Fibroblast of lung (primary cell): ENCODE data around the gene ULK2. TPM values are rescaled to one million over a fixed set of nuclear protein-coding genes. Genes with fewer than 3 reads are reported as not detected.
"Not testable (repeated sequence)": the region's sequence is repeated elsewhere in the genome, so short reads cannot be mapped to it uniquely, and the experiment has no call there.

Experiments
- DNase-seq, 2 donors: peaks; one replicate each; pipeline versions ENCODE4 v3.0.0 to v3.0.0-alpha.2; 2010; ENCODE audit warnings: low read depth in 2 of 2
- H2AFZ ChIP-seq: 2 replicates; pipeline ENCODE4 v1.5.1; 2012; ENCODE audit warnings: low read length, control low read depth, inconsistent platforms
- H3K27ac ChIP-seq: 2 replicates; pipeline ENCODE4 v1.5.1; 2011; ENCODE audit warnings: low read length, control low read depth; ENCODE audit not compliant: insufficient read depth
- H3K27me3 ChIP-seq: 2 replicates; pipeline ENCODE4 v1.5.1; 2011; ENCODE audit warnings: mild to moderate bottlenecking, low read length; ENCODE audit not compliant: control insufficient read depth, insufficient read depth
- H3K36me3 ChIP-seq: 2 replicates; pipeline ENCODE4 v1.5.1; 2011; ENCODE audit warnings: low read length; ENCODE audit not compliant: control insufficient read depth, insufficient read depth
- H3K4me1 ChIP-seq: 2 replicates; pipeline ENCODE4 v1.5.1; 2011; ENCODE audit warnings: low read length; ENCODE audit not compliant: control insufficient read depth, insufficient read depth; ENCODE audit errors: extremely low read depth
- H3K4me2 ChIP-seq: 2 replicates; pipeline ENCODE4 v1.5.1; 2011; ENCODE audit warnings: low read length, control low read depth; ENCODE audit not compliant: insufficient read depth; ENCODE audit errors: extremely low read depth
- H3K4me3 ChIP-seq, 4 experiments: fragments of 200-600 bp in 1 of 4; sonication (generic) in 1 of 4; replicated peaks in 1 of 4; 2 replicates each; pipeline ENCODE4 v1.5.1; 2011 to 2016; ENCODE audit warnings: low read length in 4 of 4, low read depth in 3 of 4, mild to moderate bottlenecking in 3 of 4, control low read depth in 2 of 4, inconsistent platforms in 1 of 4, mixed read lengths in 1 of 4; ENCODE audit not compliant: insufficient read depth in 1 of 4; ENCODE audit errors: control extremely low read depth in 1 of 4
- H3K79me2 ChIP-seq: 2 replicates; pipeline ENCODE4 v1.5.1; 2012; ENCODE audit warnings: mild to moderate bottlenecking, low read length, inconsistent platforms; ENCODE audit not compliant: control insufficient read depth, insufficient read depth
- H3K9ac ChIP-seq: 2 replicates; pipeline ENCODE4 v1.5.1; 2011; ENCODE audit warnings: mild to moderate bottlenecking, low read length, control low read depth; ENCODE audit not compliant: insufficient read depth
- H3K9me3 ChIP-seq: 2 replicates; pipeline ENCODE4 v1.5.1; 2012; ENCODE audit warnings: low read depth, low read length; ENCODE audit not compliant: control insufficient read depth, insufficient read depth
- H4K20me1 ChIP-seq: 2 replicates; pipeline ENCODE4 v1.5.1; 2011; ENCODE audit warnings: low read length; ENCODE audit not compliant: control insufficient read depth, insufficient read depth; ENCODE audit errors: extremely low read depth
- EZH2 ChIP-seq: IDR thresholded peaks from 2 replicates; pipeline ENCODE4 v1.5.1; 2012; ENCODE audit warnings: low read length, control low read depth, mild to moderate bottlenecking; ENCODE audit errors: missing control alignments
- polyA plus RNA-seq, 2 donors: library from polyadenylated mRNA; depleted of rRNA in 1 of 2; stranded (reverse) in 1 of 2; unstranded in 1 of 2; fragments of >200 nt; gene quantifications; 2 replicates each; pipeline ENCODE4 v1.2.1, GENCODE V29; 2011 to 2012; ENCODE audit warnings: missing spikeins in 1 of 2
- total RNA-seq: library from RNA; depleted of rRNA; stranded (reverse); fragments of >200 nt; gene quantifications from 2 replicates; pipeline ENCODE4 v1.2.1, GENCODE V29; 2014
- TF ChIP-seq, protein P1 (sequence below), 2 donors: IDR thresholded peaks in 1 of 2; conservative IDR thresholded peaks in 1 of 2; 1 replicate in 1 of 2; 2 replicates in 1 of 2; pipeline ENCODE4 v1.5.1; 2011 to 2012; ENCODE audit warnings: low read length in 2 of 2, control low read depth in 1 of 2, inconsistent platforms in 1 of 2, low read depth in 1 of 2, mild to moderate bottlenecking in 1 of 2

The ULK2 gene
- total and polyA plus RNA-seq, 2 donors (not counting 1 experiment from before 2014, with no cell fraction given) = 20.0 to 46.1 TPM

DNA sequence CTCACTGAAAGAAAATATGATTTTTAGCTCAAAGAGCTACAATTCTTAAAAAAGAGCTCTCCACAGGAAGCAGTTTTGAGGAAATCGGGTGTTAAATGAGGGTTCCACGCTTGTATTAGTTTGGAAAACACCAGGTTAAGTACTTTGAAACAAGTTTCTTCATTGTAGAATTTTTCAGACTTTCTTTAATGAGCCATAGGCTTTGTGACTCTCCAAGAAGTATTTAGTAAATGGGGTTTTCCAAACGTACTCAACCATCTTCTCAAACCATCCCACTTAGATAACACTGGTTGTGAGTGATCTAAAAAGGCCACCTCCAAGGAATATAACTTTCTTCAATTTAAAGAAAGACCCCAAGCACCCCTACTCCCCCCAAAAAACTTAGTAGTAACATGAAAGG, 2.7 kb downstream of the ULK2 start:
- H3K36me3 ChIP-seq = no peaks in the 10 kb centered on the region
- H3K4me2 ChIP-seq = no peak overlapping the region
- H3K27me3 ChIP-seq = no peaks in the 10 kb centered on the region
- no peak overlapping the region for H3K4me3 ChIP-seq
- H3K27ac ChIP-seq = no peak overlapping the region
- H4K20me1 ChIP-seq = no peaks in the 10 kb centered on the region
- H3K79me2 ChIP-seq = no peaks in the 10 kb centered on the region
- H3K9ac ChIP-seq = no peak overlapping the region
- DNase-seq = no peak
- TF ChIP-seq, protein P1, sequence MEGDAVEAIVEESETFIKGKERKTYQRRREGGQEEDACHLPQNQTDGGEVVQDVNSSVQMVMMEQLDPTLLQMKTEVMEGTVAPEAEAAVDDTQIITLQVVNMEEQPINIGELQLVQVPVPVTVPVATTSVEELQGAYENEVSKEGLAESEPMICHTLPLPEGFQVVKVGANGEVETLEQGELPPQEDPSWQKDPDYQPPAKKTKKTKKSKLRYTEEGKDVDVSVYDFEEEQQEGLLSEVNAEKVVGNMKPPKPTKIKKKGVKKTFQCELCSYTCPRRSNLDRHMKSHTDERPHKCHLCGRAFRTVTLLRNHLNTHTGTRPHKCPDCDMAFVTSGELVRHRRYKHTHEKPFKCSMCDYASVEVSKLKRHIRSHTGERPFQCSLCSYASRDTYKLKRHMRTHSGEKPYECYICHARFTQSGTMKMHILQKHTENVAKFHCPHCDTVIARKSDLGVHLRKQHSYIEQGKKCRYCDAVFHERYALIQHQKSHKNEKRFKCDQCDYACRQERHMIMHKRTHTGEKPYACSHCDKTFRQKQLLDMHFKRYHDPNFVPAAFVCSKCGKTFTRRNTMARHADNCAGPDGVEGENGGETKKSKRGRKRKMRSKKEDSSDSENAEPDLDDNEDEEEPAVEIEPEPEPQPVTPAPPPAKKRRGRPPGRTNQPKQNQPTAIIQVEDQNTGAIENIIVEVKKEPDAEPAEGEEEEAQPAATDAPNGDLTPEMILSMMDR (conservative IDR thresholded peaks at IDR 0.05 in 1 of 2, IDR thresholded peaks at IDR 0.05 in 1 of 2; ENCODE audit: low read depth in 1 of 2, low read length in 2 of 2) = no peak
- no peak for TF ChIP-seq EZH2
- no peaks in the 10 kb centered on the region for H3K4me1 ChIP-seq
- H2AFZ ChIP-seq = no peak overlapping the region
- H3K9me3 ChIP-seq = no peaks in the 10 kb centered on the region

DNA sequence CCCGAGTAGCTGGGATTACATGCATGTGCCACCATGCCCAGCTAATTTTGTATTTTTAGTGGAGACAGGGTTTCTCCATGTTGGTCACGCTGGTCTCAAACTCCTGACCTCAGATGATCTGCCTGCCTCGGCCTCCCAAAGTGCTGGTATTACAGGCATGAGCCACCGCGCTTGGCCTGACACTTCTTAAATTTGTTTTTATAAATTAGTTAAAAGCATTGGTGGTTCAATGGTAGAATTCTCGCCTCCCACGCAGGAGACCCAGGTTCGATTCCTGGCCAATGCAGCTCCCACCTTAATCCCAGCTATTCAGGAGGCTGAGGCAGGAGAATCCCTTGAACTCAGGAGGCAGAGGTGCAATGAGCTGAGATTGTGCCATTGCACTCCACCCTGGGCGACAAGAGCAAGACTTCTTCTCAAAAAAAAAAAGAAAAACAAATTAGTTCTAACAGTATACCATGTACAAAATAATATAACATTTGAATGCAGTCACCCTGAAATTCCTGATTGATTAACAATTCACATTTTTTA, 7.0 kb downstream of the ULK2 start:
- not testable (repeated sequence) for H3K79me2 ChIP-seq, H3K4me1 ChIP-seq, H3K4me3 ChIP-seq, H3K27ac ChIP-seq, DNase-seq, H4K20me1 ChIP-seq, H3K9me3 ChIP-seq, H3K4me2 ChIP-seq, H2AFZ ChIP-seq, H3K36me3 ChIP-seq, H3K27me3 ChIP-seq, H3K9ac ChIP-seq

DNA sequence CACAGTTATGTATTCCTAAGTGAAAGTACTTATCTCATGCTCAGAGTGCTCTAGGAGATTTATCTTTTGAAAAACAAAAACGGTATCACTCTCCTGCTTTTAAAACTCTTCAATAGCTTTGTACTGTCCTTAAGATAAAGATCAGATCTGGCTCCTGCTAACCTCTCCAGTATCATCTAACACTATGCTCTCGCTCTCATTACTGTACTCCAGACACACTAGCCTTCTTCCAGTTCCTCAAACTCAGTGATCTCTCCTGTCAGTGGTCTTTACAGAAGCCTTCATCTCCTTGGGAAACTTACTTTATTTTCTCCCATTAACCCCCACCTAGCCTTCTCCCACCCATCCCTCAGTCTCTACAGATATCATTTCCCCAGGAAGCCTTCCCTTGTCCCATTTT, 10.1 kb downstream of the ULK2 start:
- Histone ChIP-seq H3K4me1 (no peaks in the 10 kb centered on the region), H3K27me3 (no peaks in the 10 kb centered on the region), H4K20me1 (no peaks in the 10 kb centered on the region), H3K27ac (no peak overlapping the region), H3K9me3 (no peaks in the 10 kb centered on the region), H3K79me2 (no peaks in the 10 kb centered on the region), H3K9ac (no peak overlapping the region), H2AFZ (no peak overlapping the region), H3K4me3 (no peak overlapping the region), H3K4me2 (no peak overlapping the region), H3K36me3 (no peaks in the 10 kb centered on the region)
- no peak for TF ChIP-seq EZH2
- TF ChIP-seq, protein P1 (conservative IDR thresholded peaks at IDR 0.05 in 1 of 2, IDR thresholded peaks at IDR 0.05 in 1 of 2; ENCODE audit: low read depth in 1 of 2, low read length in 2 of 2) = no peak
- no peak for DNase-seq
